ENCODE results near the gene SHLD2.
A peak's percentile ranks its signal among the peaks of the same experiment; 100 is the strongest.
"Not testable (repeated sequence)": the region's sequence is repeated elsewhere in the genome, so short reads cannot be mapped to it uniquely, and the experiment has no call there.

The SHLD2 gene

GRCh38 chr10:87094373-87095235 lies at the start of gene SHLD2, which contains the start of gene GLUD1:
Gene SHLD2 (plus strand): TSS chr10:87095206. CDS start chr10:87151355, 56,149 bp downstream.
Gene GLUD1 (minus strand): TSS chr10:87094843. CDS start chr10:87094769, 74 bp downstream.
- DNase-seq (ENCODE audit: low read depth in 2 of 3, low spot score in 2 of 3): peak; percentile 66 to 89 (median 72)

GRCh38 chr10:87045434-87045938 lies 49.5 kb upstream of the SHLD2 start:
- DNase-seq (ENCODE audit: low read depth in 2 of 3, low spot score in 2 of 3): no peak

GRCh38 chr10:87053111-87053510 lies 41.9 kb upstream of the SHLD2 start:
- no peak for DNase-seq (ENCODE audit: low read depth in 2 of 3, low spot score in 2 of 3)

GRCh38 chr10:87053577-87054181 lies 41.3 kb upstream of the SHLD2 start:
- DNase-seq (ENCODE audit: low read depth in 2 of 3, low spot score in 2 of 3): no peak

- DNase-seq (ENCODE audit: low read depth in 2 of 3, low spot score in 2 of 3): no peak
Observed at GRCh38 chr10:87054373-87055295, 40.4 kb upstream of the SHLD2 start.

- no peak for DNase-seq (ENCODE audit: low read depth in 2 of 3, low spot score in 2 of 3)
Observed at GRCh38 chr10:87058171-87058570, 36.8 kb upstream of the SHLD2 start.

- no peak for DNase-seq (ENCODE audit: low read depth in 2 of 3, low spot score in 2 of 3)
Observed at GRCh38 chr10:87059401-87059800, 35.6 kb upstream of the SHLD2 start.

GRCh38 chr10:87060280-87060928 lies 34.6 kb upstream of the SHLD2 start:
- DNase-seq (ENCODE audit: low read depth in 2 of 3, low spot score in 2 of 3): no peak

- no peak for DNase-seq (ENCODE audit: low read depth in 2 of 3, low spot score in 2 of 3)
Observed at GRCh38 chr10:87064651-87065050, 30.4 kb upstream of the SHLD2 start.

- no peak for DNase-seq (ENCODE audit: low read depth in 2 of 3, low spot score in 2 of 3)
Observed at GRCh38 chr10:87066178-87066577, 28.8 kb upstream of the SHLD2 start.

GRCh38 chr10:87066865-87067264 lies 28.1 kb upstream of the SHLD2 start:
- no peak for DNase-seq (ENCODE audit: low read depth in 2 of 3, low spot score in 2 of 3)

- no peak for DNase-seq (ENCODE audit: low read depth in 2 of 3, low spot score in 2 of 3)
Observed at GRCh38 chr10:87068281-87068680, 26.7 kb upstream of the SHLD2 start.

- no peak for DNase-seq (ENCODE audit: low read depth in 2 of 3, low spot score in 2 of 3)
Observed at GRCh38 chr10:87072449-87072848, 22.6 kb upstream of the SHLD2 start.

GRCh38 chr10:87076421-87076820 lies 18.6 kb upstream of the SHLD2 start:
- not testable (repeated sequence) for DNase-seq (ENCODE audit: low read depth in 2 of 3, low spot score in 2 of 3)

- DNase-seq (ENCODE audit: low read depth in 2 of 3, low spot score in 2 of 3): no peak
Observed at GRCh38 chr10:87079106-87079836, 15.7 kb upstream of the SHLD2 start.

- DNase-seq (ENCODE audit: low read depth in 2 of 3, low spot score in 2 of 3): not testable (repeated sequence)
Observed at GRCh38 chr10:87080621-87081020, 14.4 kb upstream of the SHLD2 start.

GRCh38 chr10:87081574-87081973 lies 13.4 kb upstream of the SHLD2 start:
- DNase-seq (ENCODE audit: low read depth in 2 of 3, low spot score in 2 of 3): not testable (repeated sequence)

GRCh38 chr10:87082219-87082618 lies 12.8 kb upstream of the SHLD2 start:
- not testable (repeated sequence) for DNase-seq (ENCODE audit: low read depth in 2 of 3, low spot score in 2 of 3)

- DNase-seq (ENCODE audit: low read depth in 2 of 3, low spot score in 2 of 3): not testable (repeated sequence)
Observed at GRCh38 chr10:87083576-87084290, 11.3 kb upstream of the SHLD2 start.

All from activated CD8-positive, alpha-beta memory T cell treated with anti-CD3 and anti-CD28 coated beads for 48 hours (primary cell).